ENCODE results near the gene DCD.
"Not testable (repeated sequence)": the region's sequence is repeated elsewhere in the genome, so short reads cannot be mapped to it uniquely, and the experiment has no call there.

Gene DCD

DNA sequence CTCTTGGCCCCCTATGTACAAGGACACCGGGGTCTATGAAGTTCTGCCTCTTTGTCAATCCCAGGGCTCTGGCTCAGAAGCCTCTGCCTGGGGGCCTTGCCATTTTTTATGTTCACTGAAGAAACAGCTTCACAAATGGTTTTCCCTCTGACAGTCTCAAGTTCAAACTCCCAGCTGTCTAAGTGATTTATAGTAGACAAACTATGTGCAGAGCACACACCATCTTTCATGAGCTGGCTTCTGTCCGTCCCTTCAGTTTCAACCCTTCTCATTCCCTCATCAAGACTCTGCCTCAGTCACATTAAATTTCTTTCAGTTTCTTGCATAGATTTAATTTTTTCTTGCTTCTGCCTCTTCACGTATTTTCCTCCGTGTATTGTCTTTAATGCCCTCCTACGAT is 2.7 kb upstream of the DCD start:
- no peak for DNase-seq

DNA sequence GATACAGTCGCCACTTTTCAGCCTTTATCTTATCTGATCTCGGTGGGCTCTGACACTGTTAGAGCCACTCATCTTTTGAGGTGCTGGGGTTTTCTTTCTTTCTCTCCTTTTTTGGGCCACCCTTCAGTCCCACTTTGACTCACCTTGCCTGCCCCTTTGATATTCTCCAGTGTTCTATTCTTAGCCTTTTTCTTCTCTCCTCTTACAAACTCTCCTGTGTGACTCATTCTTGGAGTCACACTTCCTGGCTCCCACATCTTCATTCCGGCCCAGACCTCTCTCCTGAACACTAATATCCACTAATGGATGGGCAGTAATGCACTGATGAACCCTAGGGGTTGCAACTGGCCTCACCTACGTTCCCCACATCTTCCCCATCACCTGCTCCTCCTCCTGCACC is 2.2 kb upstream of the DCD start:
- DNase-seq, result no peak

DNA sequence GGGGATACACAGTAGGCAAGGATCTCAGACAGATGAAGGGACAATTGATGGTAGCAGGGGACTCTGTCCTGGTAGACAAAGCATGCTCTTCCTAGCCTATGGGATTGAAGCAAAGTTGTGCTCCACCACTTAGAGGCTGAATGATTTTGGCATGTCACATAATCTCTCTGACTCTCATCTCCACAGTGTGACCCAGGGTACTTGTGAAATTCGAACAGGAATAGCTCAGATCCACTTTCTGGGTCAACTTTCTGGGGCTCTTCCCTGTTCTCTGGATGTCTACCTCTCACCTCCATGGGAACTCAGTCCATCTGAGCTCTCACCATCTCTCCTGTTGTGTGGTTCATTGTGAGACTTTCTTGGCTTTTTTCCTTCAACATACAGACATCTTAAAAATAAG is 1.7 kb upstream of the DCD start:
- no peak for DNase-seq

DNA sequence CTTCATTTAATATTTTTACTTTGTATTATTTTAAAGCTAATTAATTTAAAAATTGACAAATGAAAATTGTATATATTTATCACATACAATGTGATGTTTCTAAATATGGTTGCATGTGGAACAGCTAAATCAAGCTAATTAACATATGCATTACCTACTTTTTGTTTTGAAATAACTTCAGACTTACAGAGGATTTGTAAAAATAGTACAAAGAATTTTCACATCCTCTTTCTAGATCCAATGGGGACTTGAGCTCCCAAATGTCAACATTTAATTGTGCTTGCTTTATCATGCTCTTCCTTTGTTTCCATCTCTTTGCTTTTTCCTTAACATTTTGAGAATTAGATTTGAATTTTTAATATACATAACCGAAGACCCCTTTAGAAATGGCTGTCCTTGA is 6.6 kb downstream of the DCD start:
- DNase-seq, result no peak

DNA sequence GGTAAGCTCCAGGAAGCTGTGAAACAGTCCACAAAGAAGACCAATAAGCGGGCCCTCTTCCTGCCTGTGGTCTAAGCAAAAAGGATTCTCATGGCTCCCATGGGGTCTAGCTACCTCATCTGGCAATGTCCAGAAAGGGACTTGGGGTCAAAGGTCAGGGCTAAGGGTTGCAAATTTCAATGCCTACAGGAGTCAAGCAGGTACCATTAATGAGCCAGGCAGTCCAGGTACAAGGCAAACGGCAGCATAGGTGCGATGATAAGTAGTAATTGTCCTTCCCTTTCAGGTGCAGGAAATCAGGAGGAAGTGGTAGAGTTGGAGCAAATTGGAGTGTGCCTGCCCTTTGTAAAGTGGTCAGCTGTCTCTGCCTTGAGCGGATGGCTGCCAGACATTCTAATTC is 7.1 kb downstream of the DCD start:
- DNase-seq, result no peak

DNA sequence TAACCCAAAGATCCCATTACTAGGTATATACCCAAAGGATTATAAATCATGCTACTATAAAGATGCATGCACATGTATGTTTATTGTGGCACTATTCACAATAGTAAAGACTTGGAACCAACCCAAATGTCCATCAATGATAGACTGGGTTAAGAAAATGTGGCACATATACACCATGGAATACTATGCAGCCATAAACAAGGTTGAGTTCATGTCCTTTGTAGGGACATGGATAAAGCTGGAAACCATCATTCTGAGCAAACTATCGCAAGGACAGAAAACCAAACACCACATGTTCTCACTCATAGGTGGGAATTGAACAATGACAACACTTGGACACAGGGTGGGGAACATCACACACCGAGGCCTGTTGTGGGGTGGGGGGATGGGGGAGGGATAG is 9.1 kb downstream of the DCD start:
- DNase-seq, result not testable (repeated sequence)

DNA sequence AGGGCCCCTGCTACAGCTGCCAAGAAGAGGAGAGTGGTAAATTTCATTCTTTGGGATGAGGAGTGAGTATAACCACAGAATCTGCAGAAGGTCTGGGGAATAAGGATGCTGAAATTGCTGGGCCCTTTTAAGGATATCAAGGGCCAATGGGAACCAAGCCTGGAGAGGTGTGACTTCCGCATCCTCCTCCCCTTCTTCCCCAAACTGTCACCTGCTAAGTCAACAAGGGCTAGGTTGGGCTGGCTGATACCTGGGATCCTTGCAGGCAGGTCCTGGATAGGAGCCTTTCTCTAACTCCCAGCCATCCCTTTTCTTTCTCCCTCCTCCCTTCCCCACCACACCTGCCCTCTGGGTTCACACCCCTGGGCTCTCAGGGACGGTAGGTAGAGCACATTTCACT is 13.4 kb downstream of the DCD start, which contains the start of gene LACRT:
Gene LACRT, minus strand, starts transcription at position 101 of the 400 bp plus-strand sequence. Its CDS starts 54 bp downstream, at position 47.
- no peak for DNase-seq

DNA sequence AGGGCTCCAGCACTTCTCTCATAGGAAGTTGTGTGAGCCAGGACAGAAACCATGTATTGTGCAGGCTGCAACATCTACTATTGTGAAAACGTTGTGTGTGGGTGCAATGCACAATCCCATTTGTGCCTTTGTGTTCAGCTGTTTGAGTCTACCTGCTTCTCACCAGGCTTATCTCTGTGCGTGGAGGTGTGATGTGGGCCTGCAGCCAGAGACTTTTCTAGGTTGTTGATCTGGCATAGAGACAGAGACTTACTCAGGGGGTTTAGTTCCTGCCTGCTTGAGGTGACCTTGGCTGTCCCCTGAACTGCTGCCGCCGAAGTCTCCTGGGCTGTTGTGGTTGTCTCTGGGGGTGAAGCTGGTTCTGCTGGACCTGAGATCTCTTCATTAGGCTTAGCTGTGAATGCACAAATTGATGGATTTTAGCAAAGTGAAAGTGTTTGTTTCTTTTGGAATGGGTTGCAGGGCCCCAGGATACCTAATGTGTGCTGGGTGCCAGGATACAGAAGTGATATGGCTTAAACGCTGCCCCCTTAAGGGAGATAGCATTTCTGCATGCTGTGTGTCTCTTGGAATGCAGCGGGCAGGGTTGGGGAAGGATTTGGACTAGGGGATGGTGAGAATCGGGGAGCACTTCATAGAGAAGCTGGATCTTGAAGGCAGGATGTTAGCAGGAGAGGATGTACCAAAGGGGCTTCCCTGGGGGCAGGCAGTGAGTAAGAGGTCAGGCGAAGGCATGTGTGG is 16.0 kb downstream of the DCD start:
- DNase-seq, result no peak

DNA sequence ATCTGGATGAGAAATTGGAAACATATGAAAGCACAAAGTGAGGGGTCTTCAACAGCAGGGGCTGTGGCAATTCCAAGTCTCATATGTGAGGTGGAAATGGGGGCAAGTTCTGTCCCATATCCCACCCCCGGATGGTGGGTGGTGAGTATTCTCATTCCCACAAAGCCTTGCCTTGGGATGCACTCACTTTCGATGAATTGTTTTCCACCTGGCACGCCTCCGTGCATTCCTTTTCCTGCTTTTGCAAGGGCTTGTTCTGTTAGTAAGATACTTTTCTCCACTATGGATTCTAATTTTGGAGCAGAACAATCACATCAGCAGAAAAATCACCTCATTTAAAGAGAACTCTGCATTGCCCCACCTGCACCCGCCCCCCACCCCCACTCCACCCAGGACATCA is 16.6 kb downstream of the DCD start:
- no peak for DNase-seq

DNA sequence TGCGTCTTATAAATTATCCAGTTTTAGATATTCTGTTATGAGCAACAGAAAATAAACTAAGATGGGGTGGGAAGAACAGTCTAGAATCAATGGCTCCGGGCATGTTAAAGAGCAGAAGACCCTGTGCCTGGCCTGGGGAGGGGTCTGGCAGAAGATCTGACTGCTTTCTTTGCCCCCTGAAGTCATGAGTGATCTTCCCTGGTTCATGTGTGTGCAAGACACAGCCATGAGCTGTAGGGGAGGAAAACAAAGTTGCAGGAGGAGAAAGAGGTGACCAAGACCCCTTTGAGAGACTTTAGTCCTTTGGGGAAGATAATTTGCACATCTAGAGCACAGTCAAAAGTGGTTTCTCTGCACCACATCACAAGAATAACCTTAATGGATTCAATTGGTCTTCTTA is 18.2 kb downstream of the DCD start:
- DNase-seq, result no peak

DNA sequence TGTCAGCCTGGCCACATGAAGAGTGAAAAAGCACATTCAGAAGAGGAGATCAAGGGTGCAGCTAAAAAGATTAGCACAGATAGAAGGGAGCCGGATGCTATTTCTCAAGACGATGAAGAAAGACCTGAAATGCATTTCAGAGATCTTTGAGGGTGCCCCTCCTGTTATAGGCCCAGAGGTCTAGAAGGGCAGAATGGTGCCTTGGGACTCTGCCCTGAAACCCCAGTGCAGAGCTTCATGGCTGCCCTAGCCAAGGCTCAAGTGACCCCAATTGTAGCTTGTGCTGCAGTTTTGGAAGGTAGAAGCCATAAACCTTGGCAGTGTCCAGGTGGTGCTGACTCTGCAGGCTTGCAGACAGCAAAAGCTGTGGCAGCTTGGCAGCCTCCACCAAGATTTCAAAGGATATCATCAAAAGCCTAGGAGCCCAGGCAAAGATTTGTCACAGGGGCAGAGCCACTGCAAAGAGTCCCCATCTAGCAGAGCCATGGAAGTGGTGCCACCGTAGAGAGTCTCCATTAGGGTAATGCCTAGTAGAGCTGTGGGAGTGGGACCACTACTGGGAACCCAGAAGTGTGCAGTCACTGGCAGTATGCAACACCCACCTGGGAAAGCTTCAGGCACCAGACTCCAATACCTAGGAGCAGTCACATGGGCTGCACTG is 19.8 kb downstream of the DCD start:
- DNase-seq, result no peak

DNA sequence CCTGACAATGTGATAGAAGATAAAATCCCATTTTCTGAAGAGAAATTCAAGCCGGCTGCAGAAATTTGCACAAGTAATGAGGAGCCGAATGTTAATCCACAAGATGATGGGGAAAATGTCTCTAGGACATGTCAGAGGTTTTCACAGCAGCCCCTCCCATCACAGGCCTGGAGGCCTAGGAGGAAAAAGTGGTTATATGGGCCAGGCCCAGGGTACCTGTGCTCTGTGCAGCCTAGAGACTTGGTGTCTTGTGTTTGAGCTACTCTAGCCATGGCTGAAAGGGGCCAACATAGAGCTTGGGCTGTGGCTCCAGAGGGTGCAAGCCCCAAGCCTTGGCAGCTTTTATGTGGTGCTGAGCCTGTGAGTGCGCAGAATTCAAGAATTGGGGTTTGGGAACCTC is 20.9 kb downstream of the DCD start:
- DNase-seq, result no peak

DNA sequence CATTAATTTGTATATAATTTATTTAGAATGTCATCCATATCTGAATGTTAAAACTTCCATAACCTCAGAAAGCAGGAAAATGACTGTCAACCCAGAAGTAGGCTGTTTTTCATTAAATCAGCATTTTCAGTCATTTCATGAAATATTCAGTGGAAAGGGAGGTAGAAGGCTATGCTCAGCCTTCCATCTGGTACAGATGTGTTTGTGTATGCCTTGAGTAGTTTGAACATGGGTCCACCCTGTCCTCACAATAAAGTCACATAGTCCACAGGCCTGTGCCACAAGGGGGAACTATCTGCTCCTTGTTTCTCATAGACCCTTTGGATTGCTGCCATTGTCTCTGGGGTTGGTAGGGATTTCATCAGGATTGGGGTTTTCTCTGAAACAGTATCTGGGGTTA is 22.6 kb downstream of the DCD start:
- DNase-seq, result no peak

DNA sequence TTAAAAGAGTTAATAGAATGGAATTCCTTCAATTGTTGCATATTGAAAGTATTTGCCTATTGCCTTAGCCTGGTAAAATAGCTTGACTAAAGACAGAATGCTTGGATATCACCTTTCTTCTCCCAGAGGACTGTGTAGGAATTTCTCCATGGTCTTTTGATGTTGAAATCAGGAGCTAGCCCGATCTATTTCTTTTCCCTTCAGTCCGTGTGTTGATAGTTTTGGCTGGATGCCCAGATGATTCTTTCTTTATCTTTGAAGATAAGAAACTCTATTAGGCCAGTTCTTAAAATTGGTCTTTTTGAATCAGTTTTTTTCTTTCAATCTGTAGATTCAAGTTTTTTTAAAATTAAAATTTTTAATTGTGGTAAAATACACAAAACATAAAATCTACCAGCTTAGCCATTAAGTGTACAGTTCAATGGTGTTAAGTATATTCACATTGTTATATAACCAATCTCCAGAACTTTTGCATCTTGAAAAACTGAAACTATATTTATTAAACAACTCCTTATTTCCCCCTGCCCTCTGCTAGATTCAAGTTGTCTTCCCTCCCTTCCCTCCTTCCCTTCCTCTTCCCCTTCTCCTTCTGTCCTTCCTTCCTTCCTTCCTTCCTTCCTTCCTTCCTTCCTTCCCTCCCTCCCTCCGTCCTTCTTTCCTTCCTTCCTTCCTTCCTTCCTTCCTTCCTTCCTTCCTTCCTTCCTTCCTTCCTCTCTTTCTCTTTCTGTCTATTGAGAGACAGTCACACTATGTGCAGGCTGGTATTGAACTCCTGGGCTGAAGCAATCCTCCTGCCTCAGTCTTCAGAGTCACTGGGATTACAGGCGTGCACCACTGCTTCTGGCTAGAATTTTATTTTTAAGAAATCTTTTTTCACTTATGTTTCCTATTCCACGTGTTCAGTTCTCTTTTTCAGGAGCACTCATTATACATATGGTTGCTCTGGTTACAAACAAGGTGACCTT is 23.6 kb downstream of the DCD start:
- DNase-seq, result no peak

DNA sequence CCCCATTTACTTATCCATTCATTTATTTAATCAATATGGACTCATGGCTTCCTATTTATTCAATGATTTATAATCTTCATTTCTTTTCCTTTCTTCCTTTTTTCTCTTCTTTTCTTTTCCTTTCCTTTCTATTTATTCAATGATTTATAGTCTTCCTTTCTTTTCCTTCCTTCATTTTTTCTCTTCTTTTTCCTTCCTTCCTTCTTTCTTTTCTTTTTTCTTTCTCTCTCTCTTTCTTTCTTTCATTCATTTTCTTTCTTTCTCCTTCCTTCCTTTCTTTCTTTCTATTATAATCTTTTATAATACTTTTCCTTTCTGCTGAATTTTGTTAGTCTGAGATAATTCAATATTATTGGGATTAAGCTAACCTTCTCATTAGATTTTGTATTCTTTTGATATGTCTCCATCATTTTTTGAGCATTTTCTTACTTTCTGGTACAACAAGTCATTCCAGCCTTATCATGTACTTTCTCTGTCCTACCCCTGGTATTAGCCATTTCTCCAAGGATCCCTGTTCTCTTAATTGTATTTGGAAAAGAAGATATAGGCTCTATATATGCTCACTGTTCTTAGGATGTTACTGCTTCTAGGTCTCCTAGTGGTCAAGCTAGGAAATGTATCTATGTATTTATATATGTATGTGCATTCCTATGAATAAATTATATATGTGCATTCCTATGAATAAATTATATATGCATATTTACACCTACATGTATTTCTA is 25.5 kb downstream of the DCD start:
- no peak for DNase-seq

DNA sequence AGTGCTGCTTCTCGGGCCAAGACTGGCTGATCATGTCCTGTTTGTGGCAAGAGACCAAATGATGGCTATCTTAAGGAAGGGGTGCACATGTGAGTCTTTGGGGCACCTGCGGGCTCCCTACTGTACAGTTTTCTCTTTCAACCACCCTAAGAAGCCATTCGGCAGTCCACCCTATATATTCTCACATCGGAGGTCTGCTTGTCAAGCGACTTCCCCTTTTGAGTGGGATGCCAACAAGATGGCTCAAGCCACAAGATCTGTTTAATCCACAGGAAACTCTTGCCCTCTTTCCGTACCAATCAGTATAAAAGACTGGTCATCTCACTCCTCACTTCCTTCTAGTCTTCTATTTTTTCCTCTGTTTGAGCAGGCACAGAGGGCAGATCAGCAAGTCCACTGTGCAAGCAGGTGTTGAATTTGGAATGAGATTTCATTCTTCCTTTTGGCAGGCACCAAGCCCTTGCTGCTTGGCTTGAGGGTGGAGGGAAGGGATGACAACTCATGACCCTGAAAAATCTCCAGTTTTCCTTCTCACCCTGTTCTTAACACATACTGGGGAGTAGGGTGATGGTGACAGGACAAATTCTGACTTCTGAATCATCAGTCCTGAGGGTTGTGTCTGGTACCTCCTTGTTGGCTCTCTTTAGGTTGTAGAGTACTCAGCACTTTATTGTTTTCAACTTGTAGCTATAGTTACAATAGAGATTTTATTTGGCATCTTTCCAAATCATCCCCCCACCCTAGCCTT is 31.1 kb downstream of the DCD start:
- DNase-seq, result no peak

DNA sequence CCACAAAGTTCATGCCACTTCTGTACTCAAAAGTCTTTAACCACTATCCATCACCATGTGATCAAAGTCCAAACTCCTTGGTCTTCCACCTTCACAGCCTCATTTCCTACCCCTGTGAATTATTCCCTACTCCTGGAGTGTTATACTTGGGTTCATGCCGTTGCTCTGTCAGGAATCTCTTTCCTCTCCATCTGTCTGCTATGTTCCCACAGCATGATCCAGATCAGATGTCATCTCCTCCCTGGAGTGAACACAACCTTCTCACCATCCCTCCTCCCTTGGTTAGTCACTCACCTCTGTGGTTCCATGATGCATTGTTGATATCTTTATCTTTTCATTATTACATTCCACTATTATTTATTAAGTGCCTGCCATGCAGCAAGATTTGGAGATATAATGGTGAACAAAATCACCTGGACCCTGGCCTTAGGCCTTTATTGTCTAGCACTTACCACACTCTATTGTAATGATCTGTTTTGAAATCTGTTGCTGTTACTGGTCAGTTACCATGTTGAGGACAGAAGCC is 35.9 kb downstream of the DCD start:
- DNase-seq, result no peak

DNA sequence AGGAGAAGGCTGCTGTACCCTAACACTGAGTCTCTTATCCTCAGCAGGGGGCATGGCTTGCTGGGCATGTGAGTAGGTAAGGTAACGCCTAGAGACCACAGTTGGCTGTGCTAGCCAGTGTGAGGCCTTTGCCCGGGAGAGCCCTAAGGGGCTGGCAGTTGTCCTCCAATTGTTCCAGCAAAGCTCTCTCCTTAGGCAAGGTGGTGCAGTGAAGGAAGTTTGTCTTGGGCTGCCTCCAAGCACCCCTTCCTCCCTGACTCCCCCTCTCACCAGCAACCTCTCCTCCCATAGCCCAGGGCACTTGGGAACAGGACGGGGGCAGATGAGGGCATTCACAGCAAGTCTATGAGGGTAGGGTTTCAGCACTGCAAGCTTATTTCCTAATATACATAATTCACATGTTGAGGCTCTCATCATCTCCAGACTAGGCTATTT is 36.4 kb downstream of the DCD start:
- DNase-seq, result no peak

DNA sequence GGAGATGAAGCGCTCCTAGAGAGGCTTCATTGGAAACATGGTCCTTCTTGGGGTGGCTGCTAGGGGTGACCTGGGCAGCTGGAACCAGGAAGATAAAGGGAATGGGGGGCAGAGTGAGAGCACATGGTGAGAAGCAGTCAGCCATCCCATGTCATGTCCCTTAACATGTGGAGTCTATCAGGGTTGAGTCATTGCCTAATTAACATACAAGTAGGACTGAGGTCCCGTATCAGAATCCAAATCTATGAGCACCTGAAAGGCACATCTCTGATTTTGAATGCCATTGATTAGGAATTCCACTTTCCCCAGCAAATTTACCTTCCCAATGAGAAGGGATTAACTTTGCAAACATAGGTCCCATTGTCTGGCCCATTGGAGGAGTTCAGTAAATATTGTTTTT is 39.4 kb downstream of the DCD start:
- DNase-seq, result no peak

DNA sequence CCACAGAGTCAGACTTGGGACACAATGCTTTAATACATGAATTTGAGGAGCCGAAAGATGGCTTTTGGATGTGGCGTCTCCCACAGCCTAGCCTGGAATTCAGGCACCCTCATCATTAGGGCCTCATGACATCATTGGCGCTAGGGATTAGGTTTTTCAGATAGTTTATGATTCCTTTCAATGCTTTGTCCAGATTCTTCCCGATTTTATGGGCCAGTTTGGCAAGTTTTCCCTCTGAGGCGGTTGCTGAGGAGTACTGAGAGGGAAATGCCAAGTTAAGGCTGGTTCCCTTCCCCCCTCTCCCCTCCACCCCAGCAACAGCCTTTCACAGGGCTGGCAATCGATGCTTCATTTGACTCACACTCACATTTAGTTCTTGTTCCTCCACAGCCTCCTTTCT is 40.0 kb downstream of the DCD start:
- DNase-seq, result no peak

DNA sequence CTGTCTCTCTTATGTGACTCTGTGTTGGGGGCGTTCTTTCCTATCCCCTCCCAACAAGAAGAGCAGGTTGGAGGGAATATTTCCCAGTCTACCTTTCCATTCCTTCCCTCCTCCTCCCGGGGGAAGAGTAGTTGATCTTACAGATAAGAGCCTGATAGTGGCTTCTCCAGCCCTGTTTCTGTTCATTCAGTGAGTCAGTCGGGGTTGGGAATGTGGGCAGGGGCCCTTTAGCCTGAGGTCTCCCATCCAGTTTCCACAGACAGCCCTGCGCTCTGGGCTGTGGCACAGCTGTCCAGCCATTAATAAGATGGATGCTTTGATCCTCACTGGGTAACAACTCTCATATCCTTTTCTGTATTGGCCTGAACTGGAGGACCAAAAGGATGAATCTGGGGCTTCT is 41.6 kb downstream of the DCD start:
- DNase-seq, result no peak

All from NCI-H1092 treated with DMSO at 0.1 percent for 48 hours (cell line).